WTC11 (cell line): ENCODE measurements around the gene GABBR2.

Experiments
- AR ChIP-seq: fragments of 250-450 bp; sonication (Bioruptor Pico); IDR thresholded peaks from 2 replicates; pipeline ENCODE4 v1.9.0; 2021; ENCODE audit warnings: mild to moderate bottlenecking
- ATF3 ChIP-seq: sonication (generic); formaldehyde crosslinking; conservative IDR thresholded peaks from 2 replicates; pipeline ENCODE4 v1.8.1; 2022; ENCODE audit warnings: mild to moderate bottlenecking, missing genetic modification reagents
- CREB1 ChIP-seq: sonication (generic); formaldehyde crosslinking; IDR thresholded peaks from 2 replicates; pipeline ENCODE4 v1.8.0; 2023; ENCODE audit warnings: mild to moderate bottlenecking, missing genetic modification reagents
- CTCF ChIP-seq: fragments of 200-600 bp; IDR thresholded peaks from 2 replicates; pipeline ENCODE4 v1.8.0; 2022; ENCODE audit warnings: antibody characterized with exemption
- FOXP1 ChIP-seq: sonication (generic); formaldehyde crosslinking; IDR thresholded peaks from 2 replicates; pipeline ENCODE4 v1.8.0; 2022; ENCODE audit warnings: missing genetic modification reagents, mild to moderate bottlenecking, moderate library complexity, borderline replicate concordance
- HMGA2 ChIP-seq: fragments of 250-450 bp; sonication (Bioruptor Pico); IDR thresholded peaks from 2 replicates; pipeline ENCODE4 v1.4.0; 2021; ENCODE audit warnings: mild to moderate bottlenecking, moderate library complexity
- HMGXB4 ChIP-seq: sonication (generic); formaldehyde crosslinking; IDR thresholded peaks from 2 replicates; pipeline ENCODE4 v1.8.1; 2023; ENCODE audit warnings: mild to moderate bottlenecking, moderate library complexity, missing genetic modification reagents
- TEAD4 ChIP-seq: sonication (generic); formaldehyde crosslinking; IDR thresholded peaks from 2 replicates; pipeline ENCODE4 v1.8.0; 2022; ENCODE audit warnings: mild to moderate bottlenecking, missing genetic modification reagents
- ZNF121 ChIP-seq: sonication (generic); formaldehyde crosslinking; IDR thresholded peaks from 2 replicates; pipeline ENCODE4 v1.8.0; 2023; ENCODE audit warnings: missing genetic modification reagents

GRCh38 chr9:98302150-98302549, 406.6 kb downstream of the GABBR2 start:
- TF ChIP-seq CTCF (no peak), AR (CRISPR knock-in tag) (no peak), ZNF121 (CRISPR knock-in tag) (no peak), HMGA2 (no peak), CREB1 (CRISPR knock-in tag) (no peak), HMGXB4 (CRISPR knock-in tag) (no peak), FOXP1 (CRISPR knock-in tag) (no peak), TEAD4 (CRISPR knock-in tag) (no peak), ATF3 (CRISPR knock-in tag) (no peak)
